Fibroblast of lung (primary cell): ENCODE measurements around the gene SIAH3. TPM values are rescaled to one million over a fixed set of nuclear protein-coding genes. Genes with fewer than 3 reads are reported as not detected.

Experiments used
- DNase-seq, 2 donors: peaks; one replicate each; pipeline versions ENCODE4 v3.0.0 to v3.0.0-alpha.2; 2010; ENCODE audit warnings: low read depth in 2 of 2
- H2AFZ ChIP-seq: 2 replicates; pipeline ENCODE4 v1.5.1; 2012; ENCODE audit warnings: low read length, control low read depth, inconsistent platforms
- H3K27ac ChIP-seq: 2 replicates; pipeline ENCODE4 v1.5.1; 2011; ENCODE audit warnings: low read length, control low read depth; ENCODE audit not compliant: insufficient read depth
- H3K27me3 ChIP-seq: 2 replicates; pipeline ENCODE4 v1.5.1; 2011; ENCODE audit warnings: mild to moderate bottlenecking, low read length; ENCODE audit not compliant: control insufficient read depth, insufficient read depth
- H3K36me3 ChIP-seq: 2 replicates; pipeline ENCODE4 v1.5.1; 2011; ENCODE audit warnings: low read length; ENCODE audit not compliant: control insufficient read depth, insufficient read depth
- H3K4me1 ChIP-seq: 2 replicates; pipeline ENCODE4 v1.5.1; 2011; ENCODE audit warnings: low read length; ENCODE audit not compliant: control insufficient read depth, insufficient read depth; ENCODE audit errors: extremely low read depth
- H3K4me2 ChIP-seq: 2 replicates; pipeline ENCODE4 v1.5.1; 2011; ENCODE audit warnings: low read length, control low read depth; ENCODE audit not compliant: insufficient read depth; ENCODE audit errors: extremely low read depth
- H3K4me3 ChIP-seq, 4 experiments: fragments of 200-600 bp in 1 of 4; sonication (generic) in 1 of 4; replicated peaks in 1 of 4; 2 replicates each; pipeline ENCODE4 v1.5.1; 2011 to 2016; ENCODE audit warnings: low read length in 4 of 4, low read depth in 3 of 4, mild to moderate bottlenecking in 3 of 4, control low read depth in 2 of 4, inconsistent platforms in 1 of 4, mixed read lengths in 1 of 4; ENCODE audit not compliant: insufficient read depth in 1 of 4; ENCODE audit errors: control extremely low read depth in 1 of 4
- H3K79me2 ChIP-seq: 2 replicates; pipeline ENCODE4 v1.5.1; 2012; ENCODE audit warnings: mild to moderate bottlenecking, low read length, inconsistent platforms; ENCODE audit not compliant: control insufficient read depth, insufficient read depth
- H3K9ac ChIP-seq: 2 replicates; pipeline ENCODE4 v1.5.1; 2011; ENCODE audit warnings: mild to moderate bottlenecking, low read length, control low read depth; ENCODE audit not compliant: insufficient read depth
- H3K9me3 ChIP-seq: 2 replicates; pipeline ENCODE4 v1.5.1; 2012; ENCODE audit warnings: low read depth, low read length; ENCODE audit not compliant: control insufficient read depth, insufficient read depth
- H4K20me1 ChIP-seq: 2 replicates; pipeline ENCODE4 v1.5.1; 2011; ENCODE audit warnings: low read length; ENCODE audit not compliant: control insufficient read depth, insufficient read depth; ENCODE audit errors: extremely low read depth
- CTCF ChIP-seq, 2 donors: IDR thresholded peaks in 1 of 2; conservative IDR thresholded peaks in 1 of 2; 1 replicate in 1 of 2; 2 replicates in 1 of 2; pipeline ENCODE4 v1.5.1; 2011 to 2012; ENCODE audit warnings: low read length in 2 of 2, control low read depth in 1 of 2, inconsistent platforms in 1 of 2, low read depth in 1 of 2, mild to moderate bottlenecking in 1 of 2
- EZH2 ChIP-seq: IDR thresholded peaks from 2 replicates; pipeline ENCODE4 v1.5.1; 2012; ENCODE audit warnings: low read length, control low read depth, mild to moderate bottlenecking; ENCODE audit errors: missing control alignments
- polyA minus RNA-seq: library from RNA; depleted of rRNA, polyadenylated mRNA; stranded (reverse); fragments of >200 nt; gene quantifications from 2 replicates; pipeline ENCODE4 v1.2.3, GENCODE V29; 2011; ENCODE audit warnings: low replicate concordance
- polyA plus RNA-seq, 2 donors: library from polyadenylated mRNA; depleted of rRNA in 1 of 2; stranded (reverse) in 1 of 2; unstranded in 1 of 2; fragments of >200 nt; gene quantifications; 2 replicates each; pipeline ENCODE4 v1.2.1, GENCODE V29; 2011 to 2012; ENCODE audit warnings: missing spikeins in 1 of 2
- total RNA-seq: library from RNA; depleted of rRNA; stranded (reverse); fragments of >200 nt; gene quantifications from 2 replicates; pipeline ENCODE4 v1.2.1, GENCODE V29; 2014

The SIAH3 gene, protein sequence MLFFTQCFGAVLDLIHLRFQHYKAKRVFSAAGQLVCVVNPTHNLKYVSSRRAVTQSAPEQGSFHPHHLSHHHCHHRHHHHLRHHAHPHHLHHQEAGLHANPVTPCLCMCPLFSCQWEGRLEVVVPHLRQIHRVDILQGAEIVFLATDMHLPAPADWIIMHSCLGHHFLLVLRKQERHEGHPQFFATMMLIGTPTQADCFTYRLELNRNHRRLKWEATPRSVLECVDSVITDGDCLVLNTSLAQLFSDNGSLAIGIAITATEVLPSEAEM
- total RNA-seq = not detected in 2 replicates
- polyA plus RNA-seq = not detected in 2 replicates
- polyA plus RNA-seq (2012) = not detected in 2 replicates
- polyA minus RNA-seq = not detected in 2 replicates

GRCh38 chr13:45851171-45851921 lies at the start of gene SIAH3:
TSS of gene SIAH3 (minus strand) at chr13:45851753. CDS start at chr13:45851629, 124 bp downstream.
- no peak within 1 kb of the TSS for H2AFZ ChIP-seq
- H3K27ac ChIP-seq = no peak within 1 kb of the TSS
- H3K9ac ChIP-seq = no peak within 1 kb of the TSS
- no peaks in the 10 kb centered on the region for H3K4me1 ChIP-seq
- DNase-seq = peak; percentile 21 to 40
- H3K4me3 ChIP-seq = peak within 1 kb of the TSS in 2 of 4 experiments; percentile 10 to 41
- H3K9me3 ChIP-seq = no peaks in the 10 kb centered on the region
- H4K20me1 ChIP-seq = no peaks in the 10 kb centered on the region
- H3K79me2 ChIP-seq = no peaks in the 10 kb centered on the region
- no peak within 1 kb of the TSS for H3K4me2 ChIP-seq
- H3K27me3 ChIP-seq = peaks cover 34% of the 10 kb centered on the region
- no peaks in the 10 kb centered on the region for H3K36me3 ChIP-seq
- TF ChIP-seq CTCF (conservative IDR thresholded peaks at IDR 0.05 in 1 of 2, IDR thresholded peaks at IDR 0.05 in 1 of 2; ENCODE audit: low read depth in 1 of 2, low read length in 2 of 2) = no peak
- TF ChIP-seq EZH2 = peak; percentile 57

DNA sequence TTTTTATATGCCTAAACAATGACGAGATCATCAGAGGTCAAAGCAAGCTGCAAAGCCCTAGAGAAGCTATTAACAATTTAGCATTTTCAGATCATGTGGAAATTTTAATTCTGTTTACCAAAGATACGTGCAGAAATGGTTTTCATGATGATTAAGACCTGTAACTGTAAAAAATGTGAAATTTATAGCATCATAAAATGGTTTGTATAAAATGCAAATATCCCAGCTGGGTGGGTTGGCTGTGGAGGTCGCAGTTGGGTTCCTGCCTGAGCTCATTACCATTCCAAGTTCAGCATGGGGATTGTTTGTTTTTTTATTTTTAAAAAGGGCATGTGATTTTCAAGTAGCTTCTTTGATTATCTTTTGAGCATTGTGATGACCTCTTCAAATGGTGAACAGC lies 47.9 kb upstream of the SIAH3 start:
- no peak overlapping the region for H2AFZ ChIP-seq
- no peaks in the 10 kb centered on the region for H3K27me3 ChIP-seq
- TF ChIP-seq CTCF (conservative IDR thresholded peaks at IDR 0.05 in 1 of 2, IDR thresholded peaks at IDR 0.05 in 1 of 2; ENCODE audit: low read depth in 1 of 2, low read length in 2 of 2) (no peak), EZH2 (no peak)
- H3K9ac ChIP-seq = no peak overlapping the region
- H4K20me1 ChIP-seq = no peaks in the 10 kb centered on the region
- H3K27ac ChIP-seq = no peak overlapping the region
- H3K36me3 ChIP-seq = no peaks in the 10 kb centered on the region
- H3K4me1 ChIP-seq = no peaks in the 10 kb centered on the region
- no peak overlapping the region for H3K4me2 ChIP-seq
- no peak for DNase-seq
- H3K4me3 ChIP-seq = no peak overlapping the region
- no peaks in the 10 kb centered on the region for H3K9me3 ChIP-seq
- no peaks in the 10 kb centered on the region for H3K79me2 ChIP-seq

DNA sequence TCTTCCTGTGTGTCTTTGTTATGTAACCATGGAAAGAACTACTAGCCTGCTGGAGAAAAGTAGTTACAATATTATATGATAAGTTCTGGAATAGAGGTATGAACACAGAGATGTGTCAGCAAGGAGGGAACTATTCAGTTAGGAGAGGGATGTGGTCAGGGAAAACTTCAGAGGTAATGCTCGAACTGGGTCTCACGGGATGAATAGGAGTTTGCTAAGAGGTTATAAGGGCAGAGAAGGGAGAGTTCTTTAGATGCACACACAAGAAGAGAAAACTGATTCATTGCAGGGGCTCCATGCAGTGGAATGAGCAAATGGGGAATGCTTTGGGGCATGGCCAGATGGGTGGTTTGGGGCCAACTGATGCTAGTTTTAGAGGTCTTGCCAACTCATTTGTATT lies 46.0 kb upstream of the SIAH3 start:
- no peaks in the 10 kb centered on the region for H4K20me1 ChIP-seq
- no peak overlapping the region for H3K4me2 ChIP-seq
- H3K4me3 ChIP-seq = no peak overlapping the region
- H3K79me2 ChIP-seq = no peaks in the 10 kb centered on the region
- H3K9me3 ChIP-seq = no peaks in the 10 kb centered on the region
- no peaks in the 10 kb centered on the region for H3K4me1 ChIP-seq
- DNase-seq = no peak
- no peaks in the 10 kb centered on the region for H3K36me3 ChIP-seq
- H3K27ac ChIP-seq = no peak overlapping the region
- no peak overlapping the region for H2AFZ ChIP-seq
- H3K27me3 ChIP-seq = no peaks in the 10 kb centered on the region
- H3K9ac ChIP-seq = no peak overlapping the region
- TF ChIP-seq EZH2 = no peak
- TF ChIP-seq CTCF (conservative IDR thresholded peaks at IDR 0.05 in 1 of 2, IDR thresholded peaks at IDR 0.05 in 1 of 2; ENCODE audit: low read depth in 1 of 2, low read length in 2 of 2) = no peak
